NCI-H2171 (cell line): ENCODE data around the gene TMEM203.
A peak's percentile ranks its signal among the peaks of the same experiment; 100 is the strongest.

Experiments
- DNase-seq: peaks from one replicate; lab custom pipeline; 2025; lab: John Stamatoyannopoulos, UW

Gene TMEM203

GRCh38 chr9:137194388-137194787 lies 11.1 kb downstream of the TMEM203 start:
- DNase-seq: no peak

GRCh38 chr9:137193771-137194170 lies 11.7 kb downstream of the TMEM203 start:
- DNase-seq: no peak

GRCh38 chr9:137192859-137193258 lies 12.6 kb downstream of the TMEM203 start:
- DNase-seq: no peak

- DNase-seq: no peak
Observed at GRCh38 chr9:137192448-137192780, 13.0 kb downstream of the TMEM203 start.

- DNase-seq: no peak
Observed at GRCh38 chr9:137191691-137192447, 13.6 kb downstream of the TMEM203 start.

- DNase-seq: no peak
Observed at GRCh38 chr9:137191245-137191644, 14.2 kb downstream of the TMEM203 start.

GRCh38 chr9:137190315-137190856 lies 15.1 kb downstream of the TMEM203 start:
- DNase-seq: no peak

GRCh38 chr9:137189297-137190295 lies 15.9 kb downstream of the TMEM203 start:
- no peak for DNase-seq

GRCh38 chr9:137188490-137189296 lies 16.8 kb downstream of the TMEM203 start, which contains the start of the genes ANAPC2 and SSNA1:
ANAPC2 (minus strand) TSS chr9:137188560; CDS start chr9:137188532, 28 bp downstream.
SSNA1 (plus strand) TSS chr9:137188676; CDS start chr9:137188727, 51 bp downstream.
- DNase-seq: peak; percentile 97

- no peak for DNase-seq
Observed at GRCh38 chr9:137188086-137188489, 17.4 kb downstream of the TMEM203 start.

- no peak for DNase-seq
Observed at GRCh38 chr9:137187386-137187785, 18.1 kb downstream of the TMEM203 start.

GRCh38 chr9:137186385-137186784 lies 19.1 kb downstream of the TMEM203 start:
- no peak for DNase-seq

- DNase-seq: no peak
Observed at GRCh38 chr9:137185921-137186320, 19.5 kb downstream of the TMEM203 start.

GRCh38 chr9:137184881-137185660 lies 20.4 kb downstream of the TMEM203 start:
- DNase-seq: no peak

GRCh38 chr9:137183980-137184595 lies 21.4 kb downstream of the TMEM203 start:
- DNase-seq: no peak

- no peak for DNase-seq
Observed at GRCh38 chr9:137182836-137183235, 22.6 kb downstream of the TMEM203 start.

- DNase-seq: no peak
Observed at GRCh38 chr9:137181680-137182079, 23.8 kb downstream of the TMEM203 start.

GRCh38 chr9:137180491-137180890 lies 25.0 kb downstream of the TMEM203 start:
- DNase-seq: no peak

GRCh38 chr9:137179761-137180160 lies 25.7 kb downstream of the TMEM203 start:
- DNase-seq: no peak

GRCh38 chr9:137178939-137179630 lies 26.4 kb downstream of the TMEM203 start:
- no peak for DNase-seq
